ENCODE data around the gene CACUL1. TPM values are rescaled to one million over a fixed set of nuclear protein-coding genes. Genes with fewer than 3 reads are reported as not detected.

Gene CACUL1
- total and polyA plus RNA-seq, 2 donors from 2014 or later = 5.3 to 39.3 TPM

DNA sequence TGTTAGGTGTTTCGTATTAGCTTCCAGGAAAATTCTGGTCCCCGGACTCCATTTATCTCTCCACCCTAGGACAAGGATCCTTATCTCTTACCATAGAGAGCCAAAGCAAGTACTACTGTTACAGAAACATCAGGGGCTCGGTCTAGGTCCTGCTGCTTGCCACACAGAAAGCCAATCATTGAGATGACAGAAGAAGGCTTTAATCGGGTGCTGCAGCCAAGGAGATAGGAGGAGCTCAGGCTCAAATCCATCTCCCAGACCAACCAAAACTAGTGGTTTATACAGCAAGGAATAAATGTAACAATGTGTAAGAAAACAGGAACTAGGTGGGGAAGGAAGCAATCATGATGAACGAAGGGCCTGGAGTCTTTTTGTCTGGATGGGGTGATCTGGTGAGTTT is 22.2 kb upstream of the CACUL1 start:
- H3K4me1 ChIP-seq (ENCODE audit: control insufficient read depth in 2 of 3, insufficient read depth in 2 of 3, low read depth in 1 of 3, low read length in 3 of 3) = no peaks in the 10 kb centered on the region
- no peaks in the 10 kb centered on the region for H3K27me3 ChIP-seq (ENCODE audit: control insufficient read depth, insufficient read depth, low read length)
- intact Hi-C loops (cut with DNase I) = no loop called here
- no peak overlapping the region for H3K9ac ChIP-seq (ENCODE audit: low read length in 3 of 3)
- H3K4me3 ChIP-seq (ENCODE audit: low read length in 3 of 3) = no peak overlapping the region
- no peaks in the 10 kb centered on the region for H3K9me3 ChIP-seq (ENCODE audit: control insufficient read depth in 2 of 3, insufficient read depth in 1 of 3, low read length in 3 of 3)
- no peak for DNase-seq
- no peak for FAIRE-seq
- TF ChIP-seq, protein P1, sequence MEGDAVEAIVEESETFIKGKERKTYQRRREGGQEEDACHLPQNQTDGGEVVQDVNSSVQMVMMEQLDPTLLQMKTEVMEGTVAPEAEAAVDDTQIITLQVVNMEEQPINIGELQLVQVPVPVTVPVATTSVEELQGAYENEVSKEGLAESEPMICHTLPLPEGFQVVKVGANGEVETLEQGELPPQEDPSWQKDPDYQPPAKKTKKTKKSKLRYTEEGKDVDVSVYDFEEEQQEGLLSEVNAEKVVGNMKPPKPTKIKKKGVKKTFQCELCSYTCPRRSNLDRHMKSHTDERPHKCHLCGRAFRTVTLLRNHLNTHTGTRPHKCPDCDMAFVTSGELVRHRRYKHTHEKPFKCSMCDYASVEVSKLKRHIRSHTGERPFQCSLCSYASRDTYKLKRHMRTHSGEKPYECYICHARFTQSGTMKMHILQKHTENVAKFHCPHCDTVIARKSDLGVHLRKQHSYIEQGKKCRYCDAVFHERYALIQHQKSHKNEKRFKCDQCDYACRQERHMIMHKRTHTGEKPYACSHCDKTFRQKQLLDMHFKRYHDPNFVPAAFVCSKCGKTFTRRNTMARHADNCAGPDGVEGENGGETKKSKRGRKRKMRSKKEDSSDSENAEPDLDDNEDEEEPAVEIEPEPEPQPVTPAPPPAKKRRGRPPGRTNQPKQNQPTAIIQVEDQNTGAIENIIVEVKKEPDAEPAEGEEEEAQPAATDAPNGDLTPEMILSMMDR (IDR thresholded peaks at IDR 0.05; ENCODE audit: borderline replicate concordance, extremely low read depth, insufficient read depth) = no peak
- no peak overlapping the region for H3K27ac ChIP-seq (ENCODE audit: low read depth in 2 of 2, low read length in 2 of 2)
- no peaks in the 10 kb centered on the region for H3K36me3 ChIP-seq (ENCODE audit: control insufficient read depth in 2 of 3, insufficient read depth in 3 of 3, low read length in 3 of 3)

DNA sequence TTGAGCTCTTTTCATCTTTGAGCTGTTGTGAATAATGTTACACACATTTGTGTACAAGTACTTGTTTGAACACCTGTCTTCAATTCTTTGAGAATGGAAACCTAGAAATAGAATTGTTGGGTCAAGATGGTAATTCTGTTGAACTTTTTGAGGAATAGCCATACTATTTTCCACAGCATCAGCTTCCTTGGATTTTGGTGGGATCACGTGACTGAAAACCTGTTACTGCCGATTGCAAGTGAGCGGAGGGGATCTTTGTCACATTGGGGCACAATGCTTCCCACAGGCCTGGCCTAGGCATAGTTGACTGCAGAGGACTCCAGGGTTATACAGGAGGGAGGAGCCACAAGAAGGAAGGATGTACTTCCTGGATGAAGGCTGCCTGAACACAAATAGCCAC is 21.3 kb upstream of the CACUL1 start:
- no peak overlapping the region for H3K9ac ChIP-seq (ENCODE audit: low read length in 3 of 3)
- no peak for DNase-seq
- FAIRE-seq = no peak
- no peaks in the 10 kb centered on the region for H3K27me3 ChIP-seq (ENCODE audit: control insufficient read depth, insufficient read depth, low read length)
- no peak overlapping the region for H3K27ac ChIP-seq (ENCODE audit: low read depth in 2 of 2, low read length in 2 of 2)
- intact Hi-C loops (cut with DNase I) = no loop called here
- no peaks in the 10 kb centered on the region for H3K36me3 ChIP-seq (ENCODE audit: control insufficient read depth in 2 of 3, insufficient read depth in 3 of 3, low read length in 3 of 3)
- TF ChIP-seq, protein P1 (IDR thresholded peaks at IDR 0.05; ENCODE audit: borderline replicate concordance, extremely low read depth, insufficient read depth) = no peak
- H3K9me3 ChIP-seq (ENCODE audit: control insufficient read depth in 2 of 3, insufficient read depth in 1 of 3, low read length in 3 of 3) = no peaks in the 10 kb centered on the region
- H3K4me3 ChIP-seq (ENCODE audit: low read length in 3 of 3) = no peak overlapping the region
- no peaks in the 10 kb centered on the region for H3K4me1 ChIP-seq (ENCODE audit: control insufficient read depth in 2 of 3, insufficient read depth in 2 of 3, low read depth in 1 of 3, low read length in 3 of 3)

DNA sequence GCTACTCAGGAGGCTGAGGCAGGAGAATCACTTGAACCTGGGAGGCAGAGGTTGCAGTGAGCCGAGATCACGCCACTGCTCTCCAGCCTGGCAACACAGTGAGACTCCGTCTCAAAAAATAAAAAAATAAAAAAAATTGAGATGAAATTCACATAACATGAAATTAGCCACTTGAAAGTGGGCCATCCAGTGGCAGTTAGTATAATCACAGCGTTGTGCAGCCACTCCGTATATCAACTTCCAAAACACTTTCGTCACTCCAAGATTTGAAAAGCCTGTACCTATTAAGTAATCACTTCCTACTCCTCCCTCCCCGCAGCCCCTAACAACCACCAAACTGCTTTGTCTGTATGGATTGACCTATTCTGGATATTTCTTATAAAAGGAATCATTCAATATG is 20.7 kb upstream of the CACUL1 start:
- Histone ChIP-seq H3K9me3 (ENCODE audit: control insufficient read depth in 2 of 3, insufficient read depth in 1 of 3, low read length in 3 of 3) (no peaks in the 10 kb centered on the region), H3K27me3 (ENCODE audit: control insufficient read depth, insufficient read depth, low read length) (no peaks in the 10 kb centered on the region), H3K36me3 (ENCODE audit: control insufficient read depth in 2 of 3, insufficient read depth in 3 of 3, low read length in 3 of 3) (no peaks in the 10 kb centered on the region), H3K9ac (ENCODE audit: low read length in 3 of 3) (no peak overlapping the region), H3K27ac (ENCODE audit: low read depth in 2 of 2, low read length in 2 of 2) (no peak overlapping the region), H3K4me3 (ENCODE audit: low read length in 3 of 3) (no peak overlapping the region), H3K4me1 (ENCODE audit: control insufficient read depth in 2 of 3, insufficient read depth in 2 of 3, low read depth in 1 of 3, low read length in 3 of 3) (no peaks in the 10 kb centered on the region)
- TF ChIP-seq, protein P1 (IDR thresholded peaks at IDR 0.05; ENCODE audit: borderline replicate concordance, extremely low read depth, insufficient read depth) = no peak
- DNase-seq (no peak), FAIRE-seq (no peak)
- intact Hi-C loops (cut with DNase I) = no loop called here

DNA sequence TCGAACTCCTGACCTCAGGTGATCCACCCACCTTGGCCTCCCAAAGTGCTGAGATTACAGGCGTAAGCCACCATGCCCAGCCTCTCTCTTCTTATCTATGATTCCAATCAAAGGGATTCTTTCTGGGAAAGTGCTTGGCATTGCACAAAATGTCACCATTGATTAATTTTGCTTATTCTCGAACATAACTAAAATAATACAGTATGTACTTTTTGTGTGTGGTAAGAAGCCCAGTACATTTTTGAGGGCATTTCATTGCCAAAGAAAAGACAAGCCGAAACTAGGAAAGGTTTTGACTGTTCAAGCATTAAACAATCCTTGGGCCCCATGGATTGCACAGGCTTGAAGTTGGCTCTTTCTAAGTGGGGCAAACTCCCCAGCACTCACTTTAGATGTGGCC is 18.3 kb upstream of the CACUL1 start:
- Histone ChIP-seq H3K27ac (ENCODE audit: low read depth in 2 of 2, low read length in 2 of 2) (no peak overlapping the region), H3K4me3 (ENCODE audit: low read length in 3 of 3) (no peak overlapping the region), H3K27me3 (ENCODE audit: control insufficient read depth, insufficient read depth, low read length) (no peaks in the 10 kb centered on the region), H3K9ac (ENCODE audit: low read length in 3 of 3) (no peak overlapping the region), H3K36me3 (ENCODE audit: control insufficient read depth in 2 of 3, insufficient read depth in 3 of 3, low read length in 3 of 3) (no peaks in the 10 kb centered on the region), H3K9me3 (ENCODE audit: control insufficient read depth in 2 of 3, insufficient read depth in 1 of 3, low read length in 3 of 3) (no peaks in the 10 kb centered on the region), H3K4me1 (ENCODE audit: control insufficient read depth in 2 of 3, insufficient read depth in 2 of 3, low read depth in 1 of 3, low read length in 3 of 3) (no peaks in the 10 kb centered on the region)
- no peak for FAIRE-seq
- TF ChIP-seq, protein P1 (IDR thresholded peaks at IDR 0.05; ENCODE audit: borderline replicate concordance, extremely low read depth, insufficient read depth) = no peak
- intact Hi-C loops (cut with DNase I) = no loop called here
- DNase-seq = no peak
